GM12874 (cell line): ENCODE data around the gene LUC7L.

ENCODE experiments used
- TF ChIP-seq, protein P1 (sequence below): IDR thresholded peaks from 2 replicates; pipeline ENCODE4 v1.5.1; 2011; ENCODE audit warnings: low read depth, mild to moderate bottlenecking, control low read depth, low read length, moderate library complexity; ENCODE audit not compliant: insufficient read depth

Gene LUC7L

DNA sequence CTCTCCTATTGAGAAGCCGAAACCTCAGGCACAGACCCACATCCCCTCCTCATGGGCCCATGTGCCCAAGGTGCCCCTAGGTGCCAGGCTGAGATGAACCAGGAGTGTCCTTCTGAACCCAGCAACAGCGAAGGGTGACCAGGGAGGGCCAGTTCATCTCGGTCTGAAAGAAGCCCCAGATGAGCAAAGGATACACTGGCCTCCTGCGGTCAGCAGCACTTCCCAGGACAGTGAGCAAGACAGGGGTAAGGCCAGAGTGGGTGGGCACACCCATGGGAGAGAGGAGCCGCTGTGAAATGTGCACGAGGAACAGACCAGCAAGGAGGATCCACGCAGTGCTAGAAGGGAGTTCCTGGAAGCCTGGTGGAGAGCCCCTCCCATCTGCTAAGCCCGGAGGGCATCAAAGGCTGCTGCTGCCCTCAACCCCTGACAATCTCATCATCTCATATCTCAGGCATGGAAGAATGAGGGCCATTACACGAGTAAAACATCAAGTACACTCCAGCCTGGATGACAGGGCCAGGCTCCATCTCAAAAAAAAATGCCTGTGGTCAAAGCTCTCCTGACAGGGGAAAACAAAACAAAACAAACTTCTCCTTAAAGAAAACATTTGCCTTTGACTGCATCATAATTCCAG, 80.1 kb downstream of the LUC7L start:
- TF ChIP-seq, protein P1, sequence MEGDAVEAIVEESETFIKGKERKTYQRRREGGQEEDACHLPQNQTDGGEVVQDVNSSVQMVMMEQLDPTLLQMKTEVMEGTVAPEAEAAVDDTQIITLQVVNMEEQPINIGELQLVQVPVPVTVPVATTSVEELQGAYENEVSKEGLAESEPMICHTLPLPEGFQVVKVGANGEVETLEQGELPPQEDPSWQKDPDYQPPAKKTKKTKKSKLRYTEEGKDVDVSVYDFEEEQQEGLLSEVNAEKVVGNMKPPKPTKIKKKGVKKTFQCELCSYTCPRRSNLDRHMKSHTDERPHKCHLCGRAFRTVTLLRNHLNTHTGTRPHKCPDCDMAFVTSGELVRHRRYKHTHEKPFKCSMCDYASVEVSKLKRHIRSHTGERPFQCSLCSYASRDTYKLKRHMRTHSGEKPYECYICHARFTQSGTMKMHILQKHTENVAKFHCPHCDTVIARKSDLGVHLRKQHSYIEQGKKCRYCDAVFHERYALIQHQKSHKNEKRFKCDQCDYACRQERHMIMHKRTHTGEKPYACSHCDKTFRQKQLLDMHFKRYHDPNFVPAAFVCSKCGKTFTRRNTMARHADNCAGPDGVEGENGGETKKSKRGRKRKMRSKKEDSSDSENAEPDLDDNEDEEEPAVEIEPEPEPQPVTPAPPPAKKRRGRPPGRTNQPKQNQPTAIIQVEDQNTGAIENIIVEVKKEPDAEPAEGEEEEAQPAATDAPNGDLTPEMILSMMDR: no peak

- TF ChIP-seq, protein P1: no peak
Observed at GRCh38 chr16:146646-147045, 82.6 kb downstream of the LUC7L start.

GRCh38 chr16:144797-145252, 84.4 kb downstream of the LUC7L start:
- TF ChIP-seq, protein P1: no peak

GRCh38 chr16:143456-143855, 85.8 kb downstream of the LUC7L start:
- TF ChIP-seq, protein P1: no peak

GRCh38 chr16:143047-143446, 86.2 kb downstream of the LUC7L start:
- TF ChIP-seq, protein P1: no peak

- TF ChIP-seq, protein P1: no peak
Observed at GRCh38 chr16:142405-142967, 86.8 kb downstream of the LUC7L start.

GRCh38 chr16:140175-140857, 88.9 kb downstream of the LUC7L start:
- TF ChIP-seq, protein P1: no peak
